IMR-90 (cell line): ENCODE data around the gene STAG2.
A peak's percentile ranks its signal among the peaks of the same experiment; 100 is the strongest.

Experiments used
- MAZ ChIP-seq: IDR thresholded peaks from 2 replicates; pipeline ENCODE4 v1.6.1; 2012; ENCODE audit warnings: low read depth, mild to moderate bottlenecking, low read length, improper control_type of control experiment, moderate library complexity, borderline replicate concordance
- TF ChIP-seq, protein P1 (sequence below): conservative IDR thresholded peaks from 2 replicates; pipeline ENCODE4 v1.5.1; 2012; ENCODE audit warnings: mild to moderate bottlenecking, low read depth, low read length, improper control_type of control experiment

DNA sequence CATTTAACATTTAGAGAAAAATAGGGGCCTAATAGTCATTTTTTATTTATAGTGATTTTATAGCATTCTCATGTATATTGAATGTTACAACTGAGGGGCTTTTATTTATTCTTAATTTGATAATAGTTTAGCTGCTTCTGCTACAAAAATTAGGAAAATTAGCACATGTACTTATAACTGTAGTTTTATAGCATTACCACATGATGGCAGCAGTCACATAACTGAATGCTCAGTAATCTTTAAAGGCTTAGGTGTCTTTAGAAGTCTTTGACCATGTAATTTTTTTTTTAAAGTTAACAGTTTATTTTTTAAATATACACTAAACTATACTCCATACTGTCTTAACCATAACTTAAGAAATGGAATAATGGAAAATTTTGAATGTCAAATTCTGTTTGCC, 136.6 kb downstream of the STAG2 start:
- TF ChIP-seq, protein P1, sequence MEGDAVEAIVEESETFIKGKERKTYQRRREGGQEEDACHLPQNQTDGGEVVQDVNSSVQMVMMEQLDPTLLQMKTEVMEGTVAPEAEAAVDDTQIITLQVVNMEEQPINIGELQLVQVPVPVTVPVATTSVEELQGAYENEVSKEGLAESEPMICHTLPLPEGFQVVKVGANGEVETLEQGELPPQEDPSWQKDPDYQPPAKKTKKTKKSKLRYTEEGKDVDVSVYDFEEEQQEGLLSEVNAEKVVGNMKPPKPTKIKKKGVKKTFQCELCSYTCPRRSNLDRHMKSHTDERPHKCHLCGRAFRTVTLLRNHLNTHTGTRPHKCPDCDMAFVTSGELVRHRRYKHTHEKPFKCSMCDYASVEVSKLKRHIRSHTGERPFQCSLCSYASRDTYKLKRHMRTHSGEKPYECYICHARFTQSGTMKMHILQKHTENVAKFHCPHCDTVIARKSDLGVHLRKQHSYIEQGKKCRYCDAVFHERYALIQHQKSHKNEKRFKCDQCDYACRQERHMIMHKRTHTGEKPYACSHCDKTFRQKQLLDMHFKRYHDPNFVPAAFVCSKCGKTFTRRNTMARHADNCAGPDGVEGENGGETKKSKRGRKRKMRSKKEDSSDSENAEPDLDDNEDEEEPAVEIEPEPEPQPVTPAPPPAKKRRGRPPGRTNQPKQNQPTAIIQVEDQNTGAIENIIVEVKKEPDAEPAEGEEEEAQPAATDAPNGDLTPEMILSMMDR: peak; percentile 56
- TF ChIP-seq MAZ: no peak
